ENCODE measurements around the gene PTER. TPM values are rescaled to one million over a fixed set of nuclear protein-coding genes. Genes with fewer than 3 reads are reported as not detected.

The PTER gene
- total RNA-seq (2022; extraction: Qiagen RNA extraction; ENCODE audit: low read depth), result 10.5 to 18.9 TPM (median 15.3 TPM) in 5 replicates

GRCh38 chr10:16436758-16437539 is at the start of gene PTER:
Gene PTER (plus strand): TSS chr10:16437010. CDS start chr10:16484385, 47,375 bp downstream.

GRCh38 chr10:16521311-16522016 is 84.7 kb downstream of the PTER start, which contains the start of gene C1QL3:
Gene C1QL3 (minus strand): TSS chr10:16521879. CDS start chr10:16521065, 814 bp downstream.

Other genes starting within 250 kb of the PTER start
- gene C1QL3, start 84.9 kb downstream of the PTER start, total RNA-seq (2022; extraction: Qiagen RNA extraction; ENCODE audit: low read depth), result not detected in 5 replicates